Endometrial microvascular endothelial cells (primary cell): ENCODE results near the gene ULK4. TPM values are rescaled to one million over a fixed set of nuclear protein-coding genes. Genes with fewer than 3 reads are reported as not detected.
"Not testable (repeated sequence)": the region's sequence is repeated elsewhere in the genome, so short reads cannot be mapped to it uniquely, and the experiment has no call there.

Experiments used
- in situ Hi-C: cut with HindIII; loops from 2 replicates; pipeline ENCODE4 v1.10.0; 2017; ENCODE audit warnings: low sequenced_read_pairs, low pct_unique_long_range_greater_than_20kb; ENCODE audit errors: inconsistent ontology term
- total RNA-seq: library from RNA; depleted of rRNA; stranded (reverse); fragments of >200 nt; gene quantifications from one replicate; pipeline ENCODE4 v1.2.3, GENCODE V29; 2015; ENCODE audit errors: inconsistent ontology term

Gene ULK4
- total RNA-seq, 1 donor from 2014 or later, result 7.3 TPM

GRCh38 chr3:41565948-41566514, 395.9 kb downstream of the ULK4 start:
- in situ Hi-C loops, result no loop called here

GRCh38 chr3:41565003-41565402, 396.9 kb downstream of the ULK4 start:
- in situ Hi-C loops, result no loop called here

GRCh38 chr3:41556245-41556644, 405.7 kb downstream of the ULK4 start:
- in situ Hi-C loops, result not testable (repeated sequence)

DNA sequence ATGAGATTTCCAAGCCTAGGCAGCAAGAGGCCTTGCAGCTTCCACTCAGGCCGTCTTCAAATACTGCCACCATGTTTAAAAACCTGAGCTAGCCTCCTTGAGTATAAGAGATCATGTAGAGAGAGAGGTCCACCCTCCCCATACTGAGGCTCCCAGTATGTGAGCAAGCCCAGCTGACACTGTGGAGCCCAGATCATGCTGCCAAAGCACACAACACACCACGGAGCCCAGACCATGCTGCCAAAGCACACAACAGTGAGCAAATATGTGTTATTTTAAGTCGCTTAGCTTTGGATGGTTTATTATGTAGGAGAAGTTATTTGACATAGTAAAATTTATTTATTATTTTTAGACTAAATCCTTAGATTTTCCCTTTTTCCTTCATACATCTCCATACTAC, 428.9 kb downstream of the ULK4 start:
- in situ Hi-C loops, result no loop called here

DNA sequence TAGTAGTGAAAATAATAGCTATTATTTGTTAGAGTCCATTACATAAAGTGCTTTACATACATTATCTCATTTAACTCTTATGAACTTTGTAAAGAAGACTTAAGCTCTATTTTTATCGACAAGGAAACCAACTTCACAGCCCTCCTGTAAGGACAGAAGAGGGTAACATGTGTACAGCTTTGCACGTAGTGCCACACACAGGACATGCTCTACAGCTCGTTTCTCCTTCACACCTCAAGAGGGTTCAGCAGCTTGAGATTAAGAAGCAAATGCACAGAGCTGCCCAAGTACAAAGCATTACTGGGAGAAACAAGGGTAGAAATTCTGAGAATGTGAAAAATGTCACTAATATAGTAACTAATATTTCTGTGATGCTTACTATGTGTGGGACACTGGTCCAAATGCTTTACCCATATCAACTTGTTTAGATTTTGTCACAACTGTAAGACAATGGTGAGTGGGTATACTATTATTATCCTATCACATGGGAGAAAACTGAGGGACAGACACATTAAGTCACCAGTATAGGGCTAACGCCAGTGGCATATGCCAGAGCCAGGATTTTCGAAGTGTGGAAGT, 434.8 kb downstream of the ULK4 start:
- in situ Hi-C loops, result no loop called here

- in situ Hi-C loops, result no loop called here
These were observed 436.4 kb downstream of the ULK4 start for GRCh38 chr3:41525303-41526064.

GRCh38 chr3:41523897-41524296, 438.0 kb downstream of the ULK4 start:
- in situ Hi-C loops, result no loop called here

GRCh38 chr3:41522612-41523011, 439.3 kb downstream of the ULK4 start:
- in situ Hi-C loops, result no loop called here

DNA sequence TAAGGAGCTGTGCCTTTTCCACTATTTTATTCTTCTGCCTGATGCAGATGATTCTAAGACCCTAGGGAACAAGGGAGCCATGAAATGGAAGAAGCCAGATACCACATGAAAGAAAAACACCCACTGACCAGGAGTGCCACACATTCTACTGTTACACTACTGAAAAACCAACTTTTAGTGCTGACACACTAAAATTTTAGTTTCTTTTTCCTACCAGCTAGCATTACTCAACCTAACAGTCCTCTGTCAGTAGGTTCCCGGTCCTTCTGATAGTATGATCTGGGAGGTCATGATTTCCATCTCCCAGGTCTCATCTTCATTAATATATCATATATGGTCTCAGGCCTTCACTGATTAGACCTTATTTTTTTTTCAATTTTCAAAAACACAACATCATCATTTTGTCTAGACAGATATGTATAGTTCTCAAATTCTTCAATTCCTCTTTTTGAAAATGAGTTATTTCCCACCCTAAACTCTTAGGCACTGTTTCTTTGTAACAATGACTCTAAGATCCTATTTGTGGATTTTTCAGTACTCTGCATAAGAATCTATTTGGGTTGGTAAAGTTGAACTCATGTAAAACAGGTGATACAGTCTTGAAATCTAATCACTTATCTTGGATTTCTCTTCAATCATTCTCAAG, 440.8 kb downstream of the ULK4 start:
- in situ Hi-C loops, result no loop called here

- in situ Hi-C loops, result no loop called here
These were observed 442.2 kb downstream of the ULK4 start for GRCh38 chr3:41519746-41520145.

GRCh38 chr3:41518626-41519025, 443.3 kb downstream of the ULK4 start:
- in situ Hi-C loops, result no loop called here

- in situ Hi-C loops, result no loop called here
These were observed 453.7 kb downstream of the ULK4 start for GRCh38 chr3:41508063-41508696.

DNA sequence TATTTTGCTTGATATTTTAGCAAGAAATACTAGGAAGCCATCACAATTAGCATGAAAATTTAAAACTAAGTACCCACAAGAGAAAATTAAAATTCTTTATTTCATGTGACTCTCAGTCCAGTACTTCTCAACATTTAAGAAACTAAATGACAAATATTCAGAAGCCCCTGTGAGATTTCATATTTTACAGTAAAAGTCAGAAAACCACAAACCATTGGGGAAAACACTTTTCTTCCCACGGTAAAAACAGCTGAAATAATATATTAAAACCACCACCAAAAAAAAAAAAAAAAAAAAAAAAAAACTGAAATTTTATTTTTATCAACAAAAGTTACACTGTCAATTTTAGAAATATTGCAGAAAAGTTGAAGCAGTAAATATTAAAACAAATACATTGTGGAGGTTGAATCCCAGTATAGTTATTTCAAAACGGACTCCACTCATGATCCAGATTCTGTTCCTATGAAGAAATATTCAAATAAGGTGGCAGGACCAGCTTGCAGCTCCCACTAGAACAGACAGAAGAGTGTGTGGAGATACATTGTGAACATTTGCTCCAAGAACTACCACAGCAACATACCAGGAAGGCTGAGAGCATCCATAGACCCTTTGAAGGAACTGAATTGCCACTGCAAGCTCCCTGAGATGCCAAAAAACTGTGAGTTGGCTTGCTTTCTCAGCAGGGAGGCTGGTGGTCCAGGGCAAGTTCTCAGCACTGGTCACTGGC, 454.4 kb downstream of the ULK4 start:
- in situ Hi-C loops, result no loop called here

DNA sequence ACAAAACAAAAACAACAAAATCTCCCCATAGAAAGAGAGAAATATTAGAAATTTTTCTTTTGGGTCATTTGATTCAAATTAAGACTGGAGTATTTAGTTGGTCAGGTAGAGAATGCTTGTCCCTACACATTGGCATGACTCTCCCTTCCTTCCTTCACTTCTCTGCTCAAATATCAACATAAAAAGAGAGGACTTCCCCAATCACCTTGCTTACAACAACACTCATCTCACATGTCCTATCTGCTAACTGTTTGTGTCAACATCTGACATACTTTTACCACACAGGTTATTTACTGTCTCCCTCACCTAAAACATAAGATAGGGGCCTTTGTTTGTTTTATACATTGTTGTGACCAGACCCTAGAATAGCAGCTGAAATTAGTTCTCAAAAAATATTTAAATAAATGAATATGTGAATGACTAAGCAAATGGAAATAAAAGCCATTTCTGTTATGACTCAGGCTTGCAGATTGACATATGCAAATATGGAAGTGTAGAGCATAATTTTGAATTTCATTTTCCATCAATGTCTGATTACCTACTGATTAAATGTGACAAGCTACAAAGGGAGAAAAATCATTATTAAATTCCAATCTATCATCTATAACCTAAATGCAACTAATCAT, 457.8 kb downstream of the ULK4 start:
- in situ Hi-C loops, result no loop called here

- in situ Hi-C loops, result no loop called here
These were observed 459.4 kb downstream of the ULK4 start for GRCh38 chr3:41502481-41502880.

GRCh38 chr3:41502023-41502422, 459.9 kb downstream of the ULK4 start:
- in situ Hi-C loops, result no loop called here

DNA sequence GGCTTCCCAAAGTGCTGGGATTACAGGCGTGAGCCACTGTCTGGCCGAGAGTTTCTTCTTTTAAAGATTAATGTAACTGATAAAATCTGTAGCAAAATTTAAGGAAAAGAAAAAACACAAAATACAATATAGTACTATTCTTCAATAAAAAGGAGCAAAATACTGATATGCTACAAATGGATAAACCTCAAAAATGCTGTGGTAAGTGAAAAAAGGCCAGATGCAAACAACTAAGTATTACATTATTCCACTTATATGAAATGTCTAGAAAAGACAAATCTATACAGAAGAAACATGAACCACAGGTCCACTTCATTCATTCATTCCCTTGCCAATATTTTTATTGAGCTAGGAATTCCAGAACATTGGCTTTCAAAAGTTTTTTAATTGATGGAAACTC, 463.1 kb downstream of the ULK4 start:
- in situ Hi-C loops, result no loop called here

- in situ Hi-C loops, result no loop called here
These were observed 471.5 kb downstream of the ULK4 start for GRCh38 chr3:41490360-41490759.
